H1 (cell line): Measurements from ENCODE around the gene LAIR2. TPM values are rescaled to one million over a fixed set of nuclear protein-coding genes. Genes with fewer than 3 reads are reported as not detected.

Experiments
- BRCA1 ChIP-seq: IDR thresholded peaks from 2 replicates; pipeline ENCODE4 v1.6.1; 2012; ENCODE audit warnings: low read depth, low read length, improper control_type of control experiment
- CHD1 ChIP-seq: IDR thresholded peaks from 2 replicates; pipeline ENCODE4 v1.6.1; 2012; ENCODE audit warnings: low read depth, low read length, improper control_type of control experiment
- EZH2 ChIP-seq: fragments of 200-600 bp; sonication (generic); IDR thresholded peaks from 2 replicates; pipeline ENCODE4 v1.7.1; 2012; ENCODE audit warnings: low read depth, mild to moderate bottlenecking, moderate library complexity, low read length, inconsistent platforms; ENCODE audit not compliant: severe bottlenecking
- GABPA ChIP-seq: IDR thresholded peaks from 2 replicates; pipeline ENCODE4 v1.6.1; 2011; ENCODE audit warnings: mild to moderate bottlenecking, low read length, moderate library complexity, borderline replicate concordance; ENCODE audit not compliant: insufficient read depth
- SAP30 ChIP-seq: fragments of 300-600 bp; sonication (generic); IDR thresholded peaks from 2 replicates; pipeline ENCODE4 v1.7.1; 2012; ENCODE audit warnings: low read length, moderate library complexity, mild to moderate bottlenecking, inconsistent platforms; ENCODE audit not compliant: insufficient read depth, insufficient replicate concordance
- USF2 ChIP-seq: IDR thresholded peaks from 2 replicates; pipeline ENCODE4 v1.6.1; 2011; ENCODE audit warnings: low read length, improper control_type of control experiment
- polyA plus RNA-seq, 7 experiments: library from polyadenylated mRNA; depleted of rRNA in 3 of 7; stranded (reverse) in 5 of 7; unstranded in 2 of 7; fragments of >200 nt in 5 of 7; fragments of 200-250 nt in 2 of 7; gene quantifications; 1 replicate in 5 of 7; 2 replicates in 1 of 7; 4 replicates in 1 of 7; pipeline versions ENCODE4 v1.2.1 to v1.2.3, GENCODE V29; 2011 to 2013; ENCODE audit warnings: missing spikeins in 2 of 7, mixed read lengths in 2 of 7
- total RNA-seq: library from RNA; stranded (reverse); fragmentation: NEBNext Ultra II Directional; extraction: Animal tissue kit (Norgen Biotek cat#: 25700); gene quantifications from 2 replicates; pipeline ENCODE4 v1.2.1, GENCODE V29; 2021
- TF ChIP-seq, protein P1 (sequence below): fragments of 300-600 bp; sonication (generic); IDR thresholded peaks from 2 replicates; pipeline ENCODE4 v1.7.1; 2012; ENCODE audit warnings: low read length, moderate library complexity, mild to moderate bottlenecking, inconsistent platforms; ENCODE audit not compliant: insufficient replicate concordance

LAIR2 gene
- total and polyA plus RNA-seq, 2 of the 8 experiments (the other 6 are each of a cell fraction or from before 2014, with no cell fraction given) = not detected

- TF ChIP-seq, protein P1, sequence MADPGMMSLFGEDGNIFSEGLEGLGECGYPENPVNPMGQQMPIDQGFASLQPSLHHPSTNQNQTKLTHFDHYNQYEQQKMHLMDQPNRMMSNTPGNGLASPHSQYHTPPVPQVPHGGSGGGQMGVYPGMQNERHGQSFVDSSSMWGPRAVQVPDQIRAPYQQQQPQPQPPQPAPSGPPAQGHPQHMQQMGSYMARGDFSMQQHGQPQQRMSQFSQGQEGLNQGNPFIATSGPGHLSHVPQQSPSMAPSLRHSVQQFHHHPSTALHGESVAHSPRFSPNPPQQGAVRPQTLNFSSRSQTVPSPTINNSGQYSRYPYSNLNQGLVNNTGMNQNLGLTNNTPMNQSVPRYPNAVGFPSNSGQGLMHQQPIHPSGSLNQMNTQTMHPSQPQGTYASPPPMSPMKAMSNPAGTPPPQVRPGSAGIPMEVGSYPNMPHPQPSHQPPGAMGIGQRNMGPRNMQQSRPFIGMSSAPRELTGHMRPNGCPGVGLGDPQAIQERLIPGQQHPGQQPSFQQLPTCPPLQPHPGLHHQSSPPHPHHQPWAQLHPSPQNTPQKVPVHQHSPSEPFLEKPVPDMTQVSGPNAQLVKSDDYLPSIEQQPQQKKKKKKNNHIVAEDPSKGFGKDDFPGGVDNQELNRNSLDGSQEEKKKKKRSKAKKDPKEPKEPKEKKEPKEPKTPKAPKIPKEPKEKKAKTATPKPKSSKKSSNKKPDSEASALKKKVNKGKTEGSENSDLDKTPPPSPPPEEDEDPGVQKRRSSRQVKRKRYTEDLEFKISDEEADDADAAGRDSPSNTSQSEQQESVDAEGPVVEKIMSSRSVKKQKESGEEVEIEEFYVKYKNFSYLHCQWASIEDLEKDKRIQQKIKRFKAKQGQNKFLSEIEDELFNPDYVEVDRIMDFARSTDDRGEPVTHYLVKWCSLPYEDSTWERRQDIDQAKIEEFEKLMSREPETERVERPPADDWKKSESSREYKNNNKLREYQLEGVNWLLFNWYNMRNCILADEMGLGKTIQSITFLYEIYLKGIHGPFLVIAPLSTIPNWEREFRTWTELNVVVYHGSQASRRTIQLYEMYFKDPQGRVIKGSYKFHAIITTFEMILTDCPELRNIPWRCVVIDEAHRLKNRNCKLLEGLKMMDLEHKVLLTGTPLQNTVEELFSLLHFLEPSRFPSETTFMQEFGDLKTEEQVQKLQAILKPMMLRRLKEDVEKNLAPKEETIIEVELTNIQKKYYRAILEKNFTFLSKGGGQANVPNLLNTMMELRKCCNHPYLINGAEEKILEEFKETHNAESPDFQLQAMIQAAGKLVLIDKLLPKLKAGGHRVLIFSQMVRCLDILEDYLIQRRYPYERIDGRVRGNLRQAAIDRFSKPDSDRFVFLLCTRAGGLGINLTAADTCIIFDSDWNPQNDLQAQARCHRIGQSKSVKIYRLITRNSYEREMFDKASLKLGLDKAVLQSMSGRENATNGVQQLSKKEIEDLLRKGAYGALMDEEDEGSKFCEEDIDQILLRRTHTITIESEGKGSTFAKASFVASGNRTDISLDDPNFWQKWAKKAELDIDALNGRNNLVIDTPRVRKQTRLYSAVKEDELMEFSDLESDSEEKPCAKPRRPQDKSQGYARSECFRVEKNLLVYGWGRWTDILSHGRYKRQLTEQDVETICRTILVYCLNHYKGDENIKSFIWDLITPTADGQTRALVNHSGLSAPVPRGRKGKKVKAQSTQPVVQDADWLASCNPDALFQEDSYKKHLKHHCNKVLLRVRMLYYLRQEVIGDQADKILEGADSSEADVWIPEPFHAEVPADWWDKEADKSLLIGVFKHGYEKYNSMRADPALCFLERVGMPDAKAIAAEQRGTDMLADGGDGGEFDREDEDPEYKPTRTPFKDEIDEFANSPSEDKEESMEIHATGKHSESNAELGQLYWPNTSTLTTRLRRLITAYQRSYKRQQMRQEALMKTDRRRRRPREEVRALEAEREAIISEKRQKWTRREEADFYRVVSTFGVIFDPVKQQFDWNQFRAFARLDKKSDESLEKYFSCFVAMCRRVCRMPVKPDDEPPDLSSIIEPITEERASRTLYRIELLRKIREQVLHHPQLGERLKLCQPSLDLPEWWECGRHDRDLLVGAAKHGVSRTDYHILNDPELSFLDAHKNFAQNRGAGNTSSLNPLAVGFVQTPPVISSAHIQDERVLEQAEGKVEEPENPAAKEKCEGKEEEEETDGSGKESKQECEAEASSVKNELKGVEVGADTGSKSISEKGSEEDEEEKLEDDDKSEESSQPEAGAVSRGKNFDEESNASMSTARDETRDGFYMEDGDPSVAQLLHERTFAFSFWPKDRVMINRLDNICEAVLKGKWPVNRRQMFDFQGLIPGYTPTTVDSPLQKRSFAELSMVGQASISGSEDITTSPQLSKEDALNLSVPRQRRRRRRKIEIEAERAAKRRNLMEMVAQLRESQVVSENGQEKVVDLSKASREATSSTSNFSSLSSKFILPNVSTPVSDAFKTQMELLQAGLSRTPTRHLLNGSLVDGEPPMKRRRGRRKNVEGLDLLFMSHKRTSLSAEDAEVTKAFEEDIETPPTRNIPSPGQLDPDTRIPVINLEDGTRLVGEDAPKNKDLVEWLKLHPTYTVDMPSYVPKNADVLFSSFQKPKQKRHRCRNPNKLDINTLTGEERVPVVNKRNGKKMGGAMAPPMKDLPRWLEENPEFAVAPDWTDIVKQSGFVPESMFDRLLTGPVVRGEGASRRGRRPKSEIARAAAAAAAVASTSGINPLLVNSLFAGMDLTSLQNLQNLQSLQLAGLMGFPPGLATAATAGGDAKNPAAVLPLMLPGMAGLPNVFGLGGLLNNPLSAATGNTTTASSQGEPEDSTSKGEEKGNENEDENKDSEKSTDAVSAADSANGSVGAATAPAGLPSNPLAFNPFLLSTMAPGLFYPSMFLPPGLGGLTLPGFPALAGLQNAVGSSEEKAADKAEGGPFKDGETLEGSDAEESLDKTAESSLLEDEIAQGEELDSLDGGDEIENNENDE = no peak
- no peak for TF ChIP-seq EZH2
- no peak for TF ChIP-seq GABPA
- TF ChIP-seq USF2 = no peak
- no peak for TF ChIP-seq BRCA1
- no peak for TF ChIP-seq SAP30
- no peak for TF ChIP-seq CHD1
Measured at GRCh38 chr19:54492568-54492967, 10.1 kb upstream of the LAIR2 start (continued).
